NCI-H524 treated with DMSO at 0.1 percent for 48 hours (cell line): ENCODE data around the gene DUSP28.
"Not testable (repeated sequence)": the region's sequence is repeated elsewhere in the genome, so short reads cannot be mapped to it uniquely, and the experiment has no call there.

ENCODE experiments used
- DNase-seq: peaks from one replicate; lab custom pipeline; 2025; lab: John Stamatoyannopoulos, UW

The DUSP28 gene

GRCh38 chr2:240560480-240561324, 545 bp downstream of the DUSP28 start:
- peak; percentile 80 for DNase-seq

- no peak for DNase-seq
Measured at GRCh38 chr2:240561325-240561971, 1.3 kb downstream of the DUSP28 start.

- DNase-seq, result not testable (repeated sequence)
Measured at GRCh38 chr2:240563231-240563630, 3.1 kb downstream of the DUSP28 start.

GRCh38 chr2:240563951-240564560, 3.9 kb downstream of the DUSP28 start:
- DNase-seq, result no peak

GRCh38 chr2:240564561-240565332, 4.6 kb downstream of the DUSP28 start:
- DNase-seq, result no peak

- DNase-seq, result no peak
Measured at GRCh38 chr2:240565333-240566202, 5.4 kb downstream of the DUSP28 start.

GRCh38 chr2:240566203-240567136, 6.3 kb downstream of the DUSP28 start:
- DNase-seq, result no peak

GRCh38 chr2:240567137-240567871, 7.1 kb downstream of the DUSP28 start:
- DNase-seq, result no peak

- DNase-seq, result no peak
Measured at GRCh38 chr2:240567872-240568677, 7.9 kb downstream of the DUSP28 start, which contains the start of gene RNPEPL1. Gene RNPEPL1, plus strand, starts transcription at chr2:240568484. Its CDS starts 103 bp downstream, at chr2:240568587.

- DNase-seq, result no peak
Measured at GRCh38 chr2:240568678-240569522, 8.7 kb downstream of the DUSP28 start.

GRCh38 chr2:240569523-240569997, 9.4 kb downstream of the DUSP28 start:
- DNase-seq, result no peak

- no peak for DNase-seq
Measured at GRCh38 chr2:240569998-240570530, 9.9 kb downstream of the DUSP28 start.

GRCh38 chr2:240570531-240571313, 10.6 kb downstream of the DUSP28 start:
- DNase-seq, result no peak

GRCh38 chr2:240571314-240571973, 11.3 kb downstream of the DUSP28 start:
- no peak for DNase-seq

- DNase-seq, result no peak
Measured at GRCh38 chr2:240572141-240573031, 12.2 kb downstream of the DUSP28 start.
